Effector memory CD4-positive, alpha-beta T cell (primary cell): Measurements from ENCODE around the gene NHSL2.
A peak's percentile ranks its signal among the peaks of the same experiment; 100 is the strongest.

Experiments
- DNase-seq, 3 donors: peaks; one replicate each; pipeline ENCODE4 v3.0.0-alpha.2; 2020
- H3K27ac ChIP-seq: 2 replicates; pipeline ENCODE4 v1.7.0; 2013; ENCODE audit warnings: mild to moderate bottlenecking, low read length, moderate library complexity; ENCODE audit not compliant: insufficient read depth, poor library complexity, severe bottlenecking
- H3K27me3 ChIP-seq: replicated peaks from 2 replicates; pipeline ENCODE4 v1.7.0; 2013; ENCODE audit warnings: mild to moderate bottlenecking, low read length; ENCODE audit not compliant: insufficient read depth, control insufficient read depth, poor library complexity, severe bottlenecking
- H3K36me3 ChIP-seq: 2 replicates; pipeline ENCODE4 v1.7.0; 2013; ENCODE audit warnings: mild to moderate bottlenecking, low read length, moderate library complexity; ENCODE audit not compliant: control insufficient read depth, insufficient read depth
- H3K4me1 ChIP-seq: 2 replicates; pipeline ENCODE4 v1.7.0; 2013; ENCODE audit warnings: low read length, mild to moderate bottlenecking; ENCODE audit not compliant: control insufficient read depth, insufficient read depth, poor library complexity, severe bottlenecking
- H3K4me3 ChIP-seq: 2 replicates; pipeline ENCODE4 v1.7.0; 2013; ENCODE audit warnings: low read length, low read depth, mild to moderate bottlenecking; ENCODE audit not compliant: insufficient read depth, poor library complexity, severe bottlenecking
- H3K9me3 ChIP-seq: 2 replicates; pipeline ENCODE4 v1.7.0; 2013; ENCODE audit warnings: mild to moderate bottlenecking, low read length, moderate library complexity; ENCODE audit not compliant: control insufficient read depth

NHSL2 gene

DNA sequence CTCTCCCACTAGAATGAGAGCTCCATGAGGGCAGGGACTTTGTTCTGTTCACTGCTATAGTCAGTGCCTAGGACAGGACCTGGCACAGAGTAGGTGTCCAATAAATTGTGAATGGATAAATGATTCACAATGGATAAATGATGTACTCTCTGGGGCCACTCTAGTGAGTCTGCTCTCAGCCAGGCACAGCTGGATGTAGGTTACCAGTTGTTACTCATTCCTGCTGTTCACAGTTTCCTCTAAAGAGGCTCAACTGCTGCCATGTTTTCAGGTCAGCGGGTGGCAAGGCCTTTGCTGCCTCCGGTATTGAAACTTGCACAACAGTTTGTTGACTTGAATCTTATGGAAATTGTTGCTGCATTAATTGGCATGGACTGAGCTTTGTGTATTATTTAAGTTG is 99.1 kb downstream of the NHSL2 start:
- H3K4me1 ChIP-seq, result no peaks in the 10 kb centered on the region
- H3K4me3 ChIP-seq, result no peak overlapping the region
- no peaks in the 10 kb centered on the region for H3K36me3 ChIP-seq
- no peak overlapping the region for H3K27ac ChIP-seq
- DNase-seq, result no peak
- no peaks in the 10 kb centered on the region for H3K9me3 ChIP-seq
- H3K27me3 ChIP-seq, result no peaks in the 10 kb centered on the region

GRCh38 chrX:72011734-72012133 is 101.1 kb downstream of the NHSL2 start:
- H3K4me3 ChIP-seq, result no peak overlapping the region
- no peaks in the 10 kb centered on the region for H3K9me3 ChIP-seq
- no peak overlapping the region for H3K27ac ChIP-seq
- no peaks in the 10 kb centered on the region for H3K36me3 ChIP-seq
- DNase-seq, result no peak
- H3K4me1 ChIP-seq, result no peaks in the 10 kb centered on the region
- no peaks in the 10 kb centered on the region for H3K27me3 ChIP-seq

DNA sequence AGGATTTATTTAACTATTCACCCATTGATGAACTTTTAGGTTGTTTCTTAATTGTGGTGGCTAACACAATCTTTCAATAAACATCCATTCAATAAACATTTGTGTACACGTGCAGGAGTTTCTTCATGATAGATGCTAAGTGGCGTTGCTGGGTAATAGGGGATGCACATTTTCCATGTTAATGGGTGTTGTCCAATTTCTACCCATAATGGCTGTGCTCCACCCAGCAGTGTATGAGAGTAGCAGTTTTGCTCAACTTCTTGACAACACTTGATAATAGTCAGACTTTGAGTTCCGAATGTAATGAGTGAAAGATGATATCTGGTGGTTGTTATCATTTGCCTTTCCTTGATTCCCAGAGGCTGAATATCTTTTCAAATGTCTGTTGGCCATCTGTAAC is 104.7 kb downstream of the NHSL2 start:
- no peak overlapping the region for H3K4me3 ChIP-seq
- no peak overlapping the region for H3K27ac ChIP-seq
- H3K4me1 ChIP-seq, result peaks cover 4% of the 10 kb centered on the region
- no peaks in the 10 kb centered on the region for H3K36me3 ChIP-seq
- no peaks in the 10 kb centered on the region for H3K9me3 ChIP-seq
- H3K27me3 ChIP-seq, result no peaks in the 10 kb centered on the region
- no peak for DNase-seq

GRCh38 chrX:72016881-72017783 is 106.5 kb downstream of the NHSL2 start:
- Histone ChIP-seq H3K4me3 (no peak overlapping the region), H3K27me3 (no peaks in the 10 kb centered on the region), H3K9me3 (no peaks in the 10 kb centered on the region), H3K4me1 (peaks cover 7% of the 10 kb centered on the region), H3K27ac (no peak overlapping the region), H3K36me3 (no peaks in the 10 kb centered on the region)
- no peak for DNase-seq

- Histone ChIP-seq H3K4me1 (peaks cover 7% of the 10 kb centered on the region), H3K27ac (no peak overlapping the region), H3K27me3 (no peaks in the 10 kb centered on the region), H3K4me3 (no peak overlapping the region), H3K9me3 (no peaks in the 10 kb centered on the region), H3K36me3 (no peaks in the 10 kb centered on the region)
- DNase-seq, result peak; percentile 75 to 76 (median 76)
Measured at GRCh38 chrX:72018277-72019112, 107.8 kb downstream of the NHSL2 start.

DNA sequence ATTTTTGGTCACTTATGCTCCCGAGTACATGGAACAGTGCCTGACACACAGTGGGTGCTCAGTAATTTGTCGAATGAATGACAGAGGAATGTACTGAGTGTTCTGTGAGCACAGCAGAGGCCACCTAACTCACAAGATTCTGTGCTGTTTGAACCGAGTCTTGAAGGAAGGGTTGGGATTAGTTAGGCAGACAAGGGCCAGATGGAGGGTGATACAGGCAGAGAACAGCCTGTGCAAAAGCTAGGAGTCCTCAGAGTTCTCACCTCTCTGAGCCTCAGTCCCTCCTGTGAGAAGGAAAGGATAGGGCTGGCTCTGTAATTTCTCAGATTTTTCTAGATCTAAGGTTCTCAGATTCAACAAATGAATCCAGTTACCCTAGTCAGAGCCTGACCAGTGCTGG is 108.8 kb downstream of the NHSL2 start:
- Histone ChIP-seq H3K4me3 (no peak overlapping the region), H3K36me3 (no peaks in the 10 kb centered on the region), H3K27ac (no peak overlapping the region), H3K9me3 (no peaks in the 10 kb centered on the region), H3K4me1 (peaks cover 7% of the 10 kb centered on the region), H3K27me3 (no peaks in the 10 kb centered on the region)
- DNase-seq, result no peak

- peaks cover 7% of the 10 kb centered on the region for H3K4me1 ChIP-seq
- H3K27me3 ChIP-seq, result no peaks in the 10 kb centered on the region
- peak overlapping the region; percentile 25 for H3K27ac ChIP-seq
Measured at GRCh38 chrX:72020204-72020603, 109.6 kb downstream of the NHSL2 start.

DNA sequence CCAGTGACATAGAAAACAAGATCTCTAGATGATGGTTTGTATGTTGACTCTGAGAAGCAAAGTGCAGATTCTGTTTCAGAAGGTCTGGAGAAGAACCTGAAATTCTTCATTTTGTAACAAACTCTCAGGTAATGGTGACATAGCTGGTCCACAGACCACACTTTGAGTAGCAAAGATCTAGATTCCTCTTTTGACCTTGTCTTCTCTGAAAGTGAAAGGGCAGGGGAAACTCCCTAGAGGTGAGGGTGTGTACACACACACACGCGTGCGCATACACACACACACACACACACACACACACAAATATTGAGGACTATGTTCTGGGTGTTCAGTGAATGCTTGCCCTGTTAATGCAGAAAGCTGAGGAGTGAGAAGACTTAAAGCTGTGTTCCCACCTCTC is 110.1 kb downstream of the NHSL2 start:
- H3K4me3 ChIP-seq, result no peak overlapping the region
- H3K9me3 ChIP-seq, result no peaks in the 10 kb centered on the region
- H3K4me1 ChIP-seq, result peaks cover 7% of the 10 kb centered on the region
- no peak for DNase-seq
- H3K36me3 ChIP-seq, result no peaks in the 10 kb centered on the region
- no peaks in the 10 kb centered on the region for H3K27me3 ChIP-seq
- peak overlapping the region; percentile 25 for H3K27ac ChIP-seq

More at GRCh38 chrX:72020204-72020603, 109.6 kb downstream of the NHSL2 start:
- DNase-seq, result no peak
- Histone ChIP-seq H3K4me3 (no peak overlapping the region), H3K9me3 (no peaks in the 10 kb centered on the region), H3K36me3 (no peaks in the 10 kb centered on the region)

DNA sequence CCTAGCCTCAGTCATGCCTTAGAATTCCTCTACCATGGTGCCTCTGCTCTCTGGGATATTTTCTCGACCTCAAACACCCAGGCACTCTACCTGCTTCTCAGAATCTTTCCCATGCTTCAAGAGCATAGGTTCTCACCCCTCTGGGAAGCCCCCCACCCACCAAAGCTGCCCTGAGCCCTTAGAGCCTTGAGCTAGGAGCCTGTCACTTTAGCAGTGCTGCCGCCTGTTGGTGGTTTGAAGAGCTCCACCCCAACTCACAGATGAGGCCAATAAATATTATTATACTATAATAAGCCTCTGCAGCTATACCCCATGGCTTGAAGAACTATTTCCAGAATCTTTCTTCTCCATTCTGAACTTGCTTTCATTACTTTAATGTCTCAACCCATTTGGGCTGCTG is 111.3 kb downstream of the NHSL2 start:
- H3K36me3 ChIP-seq, result no peaks in the 10 kb centered on the region
- no peaks in the 10 kb centered on the region for H3K27me3 ChIP-seq
- DNase-seq, result no peak
- H3K9me3 ChIP-seq, result no peaks in the 10 kb centered on the region
- H3K27ac ChIP-seq, result no peak overlapping the region
- H3K4me3 ChIP-seq, result no peak overlapping the region
- H3K4me1 ChIP-seq, result peaks cover 7% of the 10 kb centered on the region

GRCh38 chrX:72023071-72023470 is 112.4 kb downstream of the NHSL2 start:
- H3K4me3 ChIP-seq, result no peak overlapping the region
- no peak overlapping the region for H3K27ac ChIP-seq
- H3K4me1 ChIP-seq, result peaks cover 6% of the 10 kb centered on the region
- no peak for DNase-seq
- H3K36me3 ChIP-seq, result no peaks in the 10 kb centered on the region
- no peaks in the 10 kb centered on the region for H3K9me3 ChIP-seq
- no peaks in the 10 kb centered on the region for H3K27me3 ChIP-seq
